Activated naive CD4-positive, alpha-beta T cell treated with anti-CD3 and anti-CD28 coated beads, Interleukin-2, amount 50 U/mL, for 16 hours (primary cell): ENCODE data around the gene FIBCD1.

Experiments used
- DNase-seq: peaks from one replicate; pipeline ENCODE4 v3.0.0-alpha.2; 2020

The FIBCD1 gene

GRCh38 chr9:130934702-130935647, 4.1 kb downstream of the FIBCD1 start:
- no peak for DNase-seq

GRCh38 chr9:130934246-130934645, 4.8 kb downstream of the FIBCD1 start:
- no peak for DNase-seq

- DNase-seq, result no peak
Measured at GRCh38 chr9:130933114-130934046, 5.7 kb downstream of the FIBCD1 start.

GRCh38 chr9:130932255-130933079, 6.6 kb downstream of the FIBCD1 start:
- no peak for DNase-seq

GRCh38 chr9:130931508-130932254, 7.4 kb downstream of the FIBCD1 start:
- no peak for DNase-seq

- DNase-seq, result no peak
Measured at GRCh38 chr9:130930804-130931349, 8.2 kb downstream of the FIBCD1 start.

- DNase-seq, result no peak
Measured at GRCh38 chr9:130930132-130930803, 8.8 kb downstream of the FIBCD1 start.

- no peak for DNase-seq
Measured at GRCh38 chr9:130929571-130930038, 9.4 kb downstream of the FIBCD1 start.

GRCh38 chr9:130927995-130928900, 10.8 kb downstream of the FIBCD1 start:
- no peak for DNase-seq

GRCh38 chr9:130927338-130927737, 11.7 kb downstream of the FIBCD1 start:
- DNase-seq, result no peak

- DNase-seq, result no peak
Measured at GRCh38 chr9:130925050-130925678, 13.9 kb downstream of the FIBCD1 start.

GRCh38 chr9:130924448-130924788, 14.6 kb downstream of the FIBCD1 start:
- no peak for DNase-seq

- no peak for DNase-seq
Measured at GRCh38 chr9:130923611-130924447, 15.2 kb downstream of the FIBCD1 start.

- no peak for DNase-seq
Measured at GRCh38 chr9:130922893-130923610, 16.0 kb downstream of the FIBCD1 start.

GRCh38 chr9:130921989-130922892, 16.8 kb downstream of the FIBCD1 start:
- DNase-seq, result no peak

GRCh38 chr9:130921300-130921988, 17.6 kb downstream of the FIBCD1 start:
- DNase-seq, result no peak
